HPDE6-E6E7 (cell line): ENCODE results near the gene SERPINB12.

ENCODE experiments used
- DNase-seq: peaks from one replicate; pipeline ENCODE4 v3.0.0; 2011; ENCODE audit warnings: missing footprints; ENCODE audit errors: extremely low spot score

The SERPINB12 gene

GRCh38 chr18:63596964-63597363 is 54.8 kb downstream of the SERPINB12 start:
- DNase-seq, result no peak

- no peak for DNase-seq
Observed at GRCh38 chr18:63603355-63603754, 61.2 kb downstream of the SERPINB12 start.

- peak; percentile 70 for DNase-seq
Observed at GRCh38 chr18:63603772-63604171, 61.6 kb downstream of the SERPINB12 start.

GRCh38 chr18:63604791-63605567 is 62.8 kb downstream of the SERPINB12 start:
- DNase-seq, result peak; percentile 92

- DNase-seq, result no peak
Observed at GRCh38 chr18:63606526-63606925, 64.4 kb downstream of the SERPINB12 start.

GRCh38 chr18:63613420-63613819 is 71.3 kb downstream of the SERPINB12 start:
- no peak for DNase-seq

- DNase-seq, result no peak
Observed at GRCh38 chr18:63617049-63617914, 75.1 kb downstream of the SERPINB12 start.

- DNase-seq, result no peak
Observed at GRCh38 chr18:63617915-63618234, 75.7 kb downstream of the SERPINB12 start.
